ENCODE measurements around the gene THSD4. TPM values are rescaled to one million over a fixed set of nuclear protein-coding genes. Genes with fewer than 3 reads are reported as not detected.

The THSD4 gene
- polyA plus RNA-seq, 2 of the 4 experiments (the other 2 are of a cell fraction) = 15.8 to 40.7 TPM

DNA sequence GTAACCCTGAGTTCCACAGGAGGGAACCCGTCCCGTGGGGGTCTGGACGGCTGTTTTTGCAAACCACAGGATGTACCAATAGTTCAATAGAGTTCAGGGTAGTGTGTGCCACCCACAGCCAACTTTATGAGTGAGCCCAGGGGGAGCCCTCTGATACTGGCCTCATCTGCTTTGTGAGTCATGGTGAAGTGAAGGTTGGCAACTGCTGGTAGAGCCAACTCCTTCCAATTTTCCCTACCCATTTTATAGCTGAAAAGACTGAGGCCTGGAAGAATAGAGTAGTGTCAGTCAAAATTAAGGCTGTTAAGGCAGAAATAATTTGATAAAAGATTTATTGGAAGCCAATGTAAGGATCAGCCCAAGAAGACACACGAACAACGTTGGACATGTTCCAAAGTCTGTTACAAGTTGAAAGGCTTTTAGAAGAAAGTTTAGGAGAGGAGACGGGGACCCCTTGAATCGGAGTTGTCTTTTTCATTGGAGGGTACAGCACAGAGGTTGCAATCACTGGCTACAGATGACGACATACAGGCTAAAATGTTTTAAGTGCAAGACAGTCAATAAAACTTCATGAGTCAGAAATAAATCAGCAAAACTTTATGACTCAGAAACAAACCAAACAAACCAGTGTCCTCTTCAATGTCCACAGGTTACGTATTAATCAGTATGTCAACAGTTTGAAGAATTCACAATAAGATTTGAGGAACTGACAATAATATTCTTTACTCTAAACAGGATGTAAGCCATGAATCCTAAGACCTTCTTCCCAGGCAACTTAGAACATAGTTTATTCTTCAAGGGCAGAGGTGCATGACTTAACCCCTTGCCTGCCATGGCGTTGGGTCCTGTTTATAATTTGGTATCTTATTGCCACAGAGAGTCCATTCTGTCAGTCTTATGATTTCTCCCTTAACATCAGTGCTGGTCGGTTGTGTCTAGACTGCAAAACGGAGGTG, 632.1 kb downstream of the THSD4 start (continued):
- peak; percentile 89 for TF ChIP-seq FOSB (CRISPR knock-in tag; IDR thresholded peaks at IDR 0.05)
- peak; percentile 95 for TF ChIP-seq MAFK (IDR thresholded peaks at IDR 0.05; ENCODE audit: partially characterized antibody)
- no peak for TF ChIP-seq ZC3H11A (IDR thresholded peaks at IDR 0.05)
- peak; percentile 96 to 97 for TF ChIP-seq CEBPB (IDR thresholded peaks at IDR 0.05)
- TF ChIP-seq, protein P1, sequence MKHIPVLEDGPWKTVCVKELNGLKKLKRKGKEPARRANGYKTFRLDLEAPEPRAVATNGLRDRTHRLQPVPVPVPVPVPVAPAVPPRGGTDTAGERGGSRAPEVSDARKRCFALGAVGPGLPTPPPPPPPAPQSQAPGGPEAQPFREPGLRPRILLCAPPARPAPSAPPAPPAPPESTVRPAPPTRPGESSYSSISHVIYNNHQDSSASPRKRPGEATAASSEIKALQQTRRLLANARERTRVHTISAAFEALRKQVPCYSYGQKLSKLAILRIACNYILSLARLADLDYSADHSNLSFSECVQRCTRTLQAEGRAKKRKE (CRISPR knock-in tag; IDR thresholded peaks at IDR 0.05; ENCODE audit: low read depth) = peak; percentile 80
- TF ChIP-seq, protein P2, sequence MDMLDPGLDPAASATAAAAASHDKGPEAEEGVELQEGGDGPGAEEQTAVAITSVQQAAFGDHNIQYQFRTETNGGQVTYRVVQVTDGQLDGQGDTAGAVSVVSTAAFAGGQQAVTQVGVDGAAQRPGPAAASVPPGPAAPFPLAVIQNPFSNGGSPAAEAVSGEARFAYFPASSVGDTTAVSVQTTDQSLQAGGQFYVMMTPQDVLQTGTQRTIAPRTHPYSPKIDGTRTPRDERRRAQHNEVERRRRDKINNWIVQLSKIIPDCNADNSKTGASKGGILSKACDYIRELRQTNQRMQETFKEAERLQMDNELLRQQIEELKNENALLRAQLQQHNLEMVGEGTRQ (IDR thresholded peaks at IDR 0.05) = no peak
- no peak for TF ChIP-seq CBX2 (IDR thresholded peaks at IDR 0.05; ENCODE audit: borderline replicate concordance, low read depth)
- TF ChIP-seq EHF (CRISPR knock-in tag; IDR thresholded peaks at IDR 0.05) = peak; percentile 96
- TF ChIP-seq HOXB13 (CRISPR knock-in tag; IDR thresholded peaks at IDR 0.05; ENCODE audit: low read depth) = peak; percentile 81
- TF ChIP-seq CHD2 (IDR thresholded peaks at IDR 0.05; ENCODE audit: low read length, partially characterized antibody) = peak; percentile 10
- no peak for TF ChIP-seq MAZ (IDR thresholded peaks at IDR 0.05; ENCODE audit: borderline replicate concordance, low read depth, low read length)
- TF ChIP-seq FOSL2 (IDR thresholded peaks at IDR 0.05) = peak; percentile 100
- TF ChIP-seq FOSL2 (CRISPR knock-in tag; IDR thresholded peaks at IDR 0.05) = peak; percentile 100
- TF ChIP-seq, protein P3, sequence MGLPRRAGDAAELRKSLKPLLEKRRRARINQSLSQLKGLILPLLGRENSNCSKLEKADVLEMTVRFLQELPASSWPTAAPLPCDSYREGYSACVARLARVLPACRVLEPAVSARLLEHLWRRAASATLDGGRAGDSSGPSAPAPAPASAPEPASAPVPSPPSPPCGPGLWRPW (IDR thresholded peaks at IDR 0.05) = peak; percentile 83
- TF ChIP-seq KDM5A (IDR thresholded peaks at IDR 0.05) = no peak
- TF ChIP-seq HOXB5 (CRISPR knock-in tag; IDR thresholded peaks at IDR 0.05) = peak; percentile 87
- TF ChIP-seq CBX8 (IDR thresholded peaks at IDR 0.05) = no peak
- peak; percentile 97 for TF ChIP-seq CHD4 (IDR thresholded peaks at IDR 0.05; ENCODE audit: borderline replicate concordance)
- TF ChIP-seq, protein P4, sequence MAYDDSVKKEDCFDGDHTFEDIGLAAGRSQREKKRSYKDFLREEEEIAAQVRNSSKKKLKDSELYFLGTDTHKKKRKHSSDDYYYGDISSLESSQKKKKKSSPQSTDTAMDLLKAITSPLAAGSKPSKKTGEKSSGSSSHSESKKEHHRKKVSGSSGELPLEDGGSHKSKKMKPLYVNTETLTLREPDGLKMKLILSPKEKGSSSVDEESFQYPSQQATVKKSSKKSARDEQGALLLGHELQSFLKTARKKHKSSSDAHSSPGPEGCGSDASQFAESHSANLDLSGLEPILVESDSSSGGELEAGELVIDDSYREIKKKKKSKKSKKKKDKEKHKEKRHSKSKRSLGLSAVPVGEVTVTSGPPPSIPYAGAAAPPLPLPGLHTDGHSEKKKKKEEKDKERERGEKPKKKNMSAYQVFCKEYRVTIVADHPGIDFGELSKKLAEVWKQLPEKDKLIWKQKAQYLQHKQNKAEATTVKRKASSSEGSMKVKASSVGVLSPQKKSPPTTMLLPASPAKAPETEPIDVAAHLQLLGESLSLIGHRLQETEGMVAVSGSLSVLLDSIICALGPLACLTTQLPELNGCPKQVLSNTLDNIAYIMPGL (CRISPR knock-in tag; IDR thresholded peaks at IDR 0.05; ENCODE audit: borderline replicate concordance) = no peak
- peak; percentile 51; the same call in 2 of the 3 replicates for TF ChIP-seq SMC3 (IDR thresholded peaks at IDR 0.05)
- 0 out of 2 replicates have a peak, but pooled peaks have one; percentile 79 for TF ChIP-seq HOXA7 (CRISPR knock-in tag; IDR thresholded peaks at IDR 0.05)
- no peak for TF ChIP-seq POLR2A (IDR thresholded peaks at IDR 0.05; ENCODE audit: low read length)
- TF ChIP-seq, protein P5, sequence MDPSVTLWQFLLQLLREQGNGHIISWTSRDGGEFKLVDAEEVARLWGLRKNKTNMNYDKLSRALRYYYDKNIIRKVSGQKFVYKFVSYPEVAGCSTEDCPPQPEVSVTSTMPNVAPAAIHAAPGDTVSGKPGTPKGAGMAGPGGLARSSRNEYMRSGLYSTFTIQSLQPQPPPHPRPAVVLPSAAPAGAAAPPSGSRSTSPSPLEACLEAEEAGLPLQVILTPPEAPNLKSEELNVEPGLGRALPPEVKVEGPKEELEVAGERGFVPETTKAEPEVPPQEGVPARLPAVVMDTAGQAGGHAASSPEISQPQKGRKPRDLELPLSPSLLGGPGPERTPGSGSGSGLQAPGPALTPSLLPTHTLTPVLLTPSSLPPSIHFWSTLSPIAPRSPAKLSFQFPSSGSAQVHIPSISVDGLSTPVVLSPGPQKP (IDR thresholded peaks at IDR 0.05; ENCODE audit: low read depth, low read length) = no peak
- TF ChIP-seq MYC (IDR thresholded peaks at IDR 0.05; ENCODE audit: borderline replicate concordance, low read length) = no peak
- TF ChIP-seq RARB (CRISPR knock-in tag; IDR thresholded peaks at IDR 0.05) = peak; percentile 52; the same call in 1 of the 2 replicates
- TF ChIP-seq TFCP2L1 (CRISPR knock-in tag; IDR thresholded peaks at IDR 0.05) = peak; percentile 22; the same call in 1 of the 2 replicates
- TF ChIP-seq RNF2 (IDR thresholded peaks at IDR 0.05; ENCODE audit: borderline replicate concordance, low read depth) = no peak
- TF ChIP-seq RAD21 (conservative IDR thresholded peaks at IDR 0.05 in 1 of 2, IDR thresholded peaks at IDR 0.05 in 1 of 2) = peak; percentile 26 to 65
- TF ChIP-seq PHF8 (IDR thresholded peaks at IDR 0.05; ENCODE audit: borderline replicate concordance, low read depth) = no peak
- no peak for TF ChIP-seq EHMT2 (IDR thresholded peaks at IDR 0.05; ENCODE audit: low read depth)
- 0 out of 2 replicates have a peak, but pooled peaks have one; percentile 2 for TF ChIP-seq NFE2L2 (conservative IDR thresholded peaks at IDR 0.05; ENCODE audit: low read length)
- TF ChIP-seq BHLHE40 (IDR thresholded peaks at IDR 0.05; ENCODE audit: low read depth, low read length) = no peak
- peak; percentile 94 for TF ChIP-seq FOXS1 (CRISPR knock-in tag; IDR thresholded peaks at IDR 0.05)
- 0 out of 2 replicates have a peak, but pooled peaks have one; percentile 54 for TF ChIP-seq ZNF302 (CRISPR knock-in tag; IDR thresholded peaks at IDR 0.05)
- TF ChIP-seq, protein P6, sequence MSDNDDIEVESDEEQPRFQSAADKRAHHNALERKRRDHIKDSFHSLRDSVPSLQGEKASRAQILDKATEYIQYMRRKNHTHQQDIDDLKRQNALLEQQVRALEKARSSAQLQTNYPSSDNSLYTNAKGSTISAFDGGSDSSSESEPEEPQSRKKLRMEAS (IDR thresholded peaks at IDR 0.05) = peak; percentile 80
- peak; percentile 97 for TF ChIP-seq HDAC2 (IDR thresholded peaks at IDR 0.05)

Data from A549 (cell line).